HepG2 (cell line): ENCODE measurements around the gene IFNA6. TPM values are rescaled to one million over a fixed set of nuclear protein-coding genes. Genes with fewer than 3 reads are reported as not detected.

Source experiments
- AFF4 ChIP-seq: sonication (generic); formaldehyde crosslinking; IDR thresholded peaks from 2 replicates; pipeline ENCODE4 v1.4.0; 2020; ENCODE audit warnings: missing genetic modification reagents
- DR1 ChIP-seq: sonication (generic); formaldehyde crosslinking; IDR thresholded peaks from 2 replicates; pipeline ENCODE4 v1.8.0; 2021; ENCODE audit warnings: mild to moderate bottlenecking, missing genetic modification reagents, inconsistent platforms
- EZH2 ChIP-seq: conservative IDR thresholded peaks from 2 replicates; pipeline ENCODE4 v1.6.1; 2012; ENCODE audit warnings: mild to moderate bottlenecking, low read depth, low read length, moderate library complexity
- GPBP1L1 ChIP-seq: sonication (generic); formaldehyde crosslinking; IDR thresholded peaks from 2 replicates; pipeline ENCODE4 v1.5.0; 2020; ENCODE audit warnings: mild to moderate bottlenecking, missing genetic modification reagents
- KDM5B ChIP-seq: sonication (generic); formaldehyde crosslinking; IDR thresholded peaks from 2 replicates; pipeline ENCODE4 v1.4.0; 2020; ENCODE audit warnings: missing genetic modification reagents, mild to moderate bottlenecking, borderline replicate concordance
- MED13 ChIP-seq: sonication (generic); formaldehyde crosslinking; IDR thresholded peaks from 2 replicates; pipeline ENCODE4 v1.5.0; 2020; ENCODE audit warnings: missing genetic modification reagents
- MED8 ChIP-seq: sonication (generic); formaldehyde crosslinking; IDR thresholded peaks from 2 replicates; pipeline ENCODE4 v1.8.1; 2023; ENCODE audit warnings: mild to moderate bottlenecking, missing genetic modification reagents; ENCODE audit not compliant: insufficient replicate concordance
- NPAS2 ChIP-seq: sonication (generic); formaldehyde crosslinking; IDR thresholded peaks from 2 replicates; pipeline ENCODE4 v1.8.0; 2022; ENCODE audit warnings: mild to moderate bottlenecking, missing genetic modification reagents, borderline replicate concordance
- POLR2AphosphoS5 ChIP-seq: IDR thresholded peaks from 2 replicates; pipeline ENCODE4 v1.6.1; 2012; ENCODE audit warnings: low read depth, low read length
- PPARG ChIP-seq: conservative IDR thresholded peaks from 2 replicates; pipeline ENCODE4 v1.6.1; 2016; ENCODE audit warnings: missing biosample characterization, missing genetic modification reagents
- RAD51 ChIP-seq: fragments of 450-650 bp; IDR thresholded peaks from 2 replicates; pipeline ENCODE4 v1.6.1; 2016; ENCODE audit warnings: borderline replicate concordance
- SALL2 ChIP-seq: sonication (generic); formaldehyde crosslinking; IDR thresholded peaks from 2 replicates; pipeline ENCODE4 v1.8.1; 2023; ENCODE audit warnings: mild to moderate bottlenecking, missing genetic modification reagents, inconsistent platforms
- SMAD3 ChIP-seq: sonication (generic); formaldehyde crosslinking; IDR thresholded peaks from 2 replicates; pipeline ENCODE4 v1.4.0; 2020; ENCODE audit warnings: missing genetic modification reagents
- SMYD3 ChIP-seq: sonication (generic); formaldehyde crosslinking; IDR thresholded peaks from 2 replicates; pipeline ENCODE4 v1.8.1; 2023; ENCODE audit warnings: mild to moderate bottlenecking, missing genetic modification reagents
- THAP9 ChIP-seq: sonication (generic); formaldehyde crosslinking; IDR thresholded peaks from 2 replicates; pipeline ENCODE4; 2020; ENCODE audit warnings: missing genetic modification reagents, mild to moderate bottlenecking, borderline replicate concordance
- WIZ ChIP-seq: sonication (generic); formaldehyde crosslinking; IDR thresholded peaks from 2 replicates; pipeline ENCODE4 v1.5.1; 2020; ENCODE audit warnings: mild to moderate bottlenecking, missing genetic modification reagents
- ZKSCAN1 ChIP-seq: fragments of 150-350 bp; IDR thresholded peaks from 2 replicates; pipeline ENCODE4 v1.6.1; 2014; ENCODE audit warnings: low read length
- ZNF24 ChIP-seq: fragments of 450-650 bp; IDR thresholded peaks from 2 replicates; pipeline ENCODE4 v1.6.1; 2017; ENCODE audit warnings: antibody characterized with exemption, mild to moderate bottlenecking
- polyA plus RNA-seq, 8 experiments: library from polyadenylated mRNA; depleted of rRNA in 3 of 8; stranded (reverse) in 7 of 8; unstranded in 1 of 8; fragments of >200 nt; fragmentation: Illumina TruSeq in 4 of 8; extraction: Trizol in 4 of 8; gene quantifications; 2 replicates each; pipeline versions ENCODE4 v1.2.1 to v1.2.3, GENCODE V29; 2011 to 2016; ENCODE audit warnings: low read depth in 4 of 8, missing spikeins in 1 of 8, mixed read lengths in 1 of 8; ENCODE audit not compliant: insufficient read depth in 1 of 8
- total RNA-seq, 5 experiments: library from RNA; depleted of rRNA; stranded (reverse); fragments of >200 nt; fragmentation: Illumina TruSeq; extraction: Trizol; gene quantifications; 2 replicates each; pipeline ENCODE4 v1.2.3, GENCODE V29; 2016; ENCODE audit warnings: low read depth in 1 of 5
- TF ChIP-seq, protein P1 (sequence below): sonication (generic); formaldehyde crosslinking; IDR thresholded peaks from 2 replicates; pipeline ENCODE4 v1.4.0; 2020; ENCODE audit warnings: missing genetic modification reagents

Gene IFNA6
- total and polyA plus RNA-seq, 2 of the 13 experiments (the other 11 are each of a cell fraction or from before 2014, with no cell fraction given) = not detected

DNA sequence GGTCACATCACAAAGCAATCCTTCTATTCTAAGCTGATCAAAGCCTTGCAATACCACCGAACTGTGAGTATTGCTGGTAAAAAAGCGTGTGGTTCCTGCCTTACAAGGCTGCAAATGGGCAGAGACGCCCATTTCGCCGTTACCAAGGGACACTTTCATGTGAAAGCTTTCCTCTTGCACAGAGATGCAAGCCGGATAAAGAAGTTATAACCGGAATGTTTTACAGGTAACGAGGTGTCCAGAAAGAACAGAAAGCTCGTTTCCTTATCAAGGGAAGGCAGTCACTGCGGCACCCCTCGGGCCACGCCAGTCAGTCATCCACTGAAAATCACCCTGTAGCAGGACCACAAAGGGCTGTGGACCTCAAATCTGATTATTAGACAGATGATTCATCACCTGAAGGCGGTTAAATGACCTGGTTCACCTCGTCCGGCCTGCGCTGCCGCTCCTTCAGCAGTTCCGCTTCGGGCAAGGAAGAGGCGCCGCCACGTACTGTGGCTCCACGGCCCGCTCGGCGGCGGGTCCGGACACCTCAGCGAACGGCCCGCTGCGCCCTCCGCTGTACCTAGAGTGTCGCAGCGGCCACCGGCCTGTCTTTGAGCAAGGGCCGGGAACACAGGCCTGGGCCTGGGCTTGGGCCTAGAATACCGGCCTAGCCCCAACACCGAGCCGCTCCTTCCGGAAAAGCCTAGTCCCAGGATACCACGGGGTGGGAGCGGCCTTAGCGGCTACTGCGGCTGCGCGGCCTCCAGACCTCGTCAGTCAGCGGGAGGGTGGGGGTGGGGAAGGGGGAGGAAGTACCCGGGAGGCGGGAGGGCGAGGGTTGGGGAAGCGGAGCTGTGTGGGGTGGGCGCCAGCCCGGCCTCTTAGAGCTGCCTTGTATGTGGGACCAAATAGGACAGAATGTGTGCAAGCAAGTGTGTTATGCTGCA, 15.7 kb downstream of the IFNA6 start, which contains the start of gene KLHL9 (continued):
- TF ChIP-seq THAP9 (CRISPR knock-in tag) = peak; percentile 57; the same call in 1 of the 2 replicates
- TF ChIP-seq NPAS2 = no peak
- no peak for TF ChIP-seq PPARG (CRISPR knock-in tag)
- peak; percentile 47; the same call in 1 of the 2 replicates for TF ChIP-seq WIZ (CRISPR knock-in tag)
- TF ChIP-seq MED13 (CRISPR knock-in tag) = no peak
- peak; percentile 19 for TF ChIP-seq MED8 (CRISPR knock-in tag)
- TF ChIP-seq RAD51 = no peak
- no peak for TF ChIP-seq ZKSCAN1
- peak; percentile 89; the same call in 1 of the 2 replicates for TF ChIP-seq KDM5B
- no peak for TF ChIP-seq ZNF24
- TF ChIP-seq SMAD3 = 0 out of 2 replicates have a peak, but pooled peaks have one; percentile 17
- TF ChIP-seq DR1 (CRISPR knock-in tag) = peak; percentile 86
- peak; percentile 72 for TF ChIP-seq POLR2AphosphoS5
- peak; percentile 54; the same call in 1 of the 2 replicates for TF ChIP-seq AFF4
- TF ChIP-seq GPBP1L1 (CRISPR knock-in tag) = no peak
- TF ChIP-seq SALL2 = peak; percentile 71; the same call in 1 of the 2 replicates
- TF ChIP-seq, protein P1, sequence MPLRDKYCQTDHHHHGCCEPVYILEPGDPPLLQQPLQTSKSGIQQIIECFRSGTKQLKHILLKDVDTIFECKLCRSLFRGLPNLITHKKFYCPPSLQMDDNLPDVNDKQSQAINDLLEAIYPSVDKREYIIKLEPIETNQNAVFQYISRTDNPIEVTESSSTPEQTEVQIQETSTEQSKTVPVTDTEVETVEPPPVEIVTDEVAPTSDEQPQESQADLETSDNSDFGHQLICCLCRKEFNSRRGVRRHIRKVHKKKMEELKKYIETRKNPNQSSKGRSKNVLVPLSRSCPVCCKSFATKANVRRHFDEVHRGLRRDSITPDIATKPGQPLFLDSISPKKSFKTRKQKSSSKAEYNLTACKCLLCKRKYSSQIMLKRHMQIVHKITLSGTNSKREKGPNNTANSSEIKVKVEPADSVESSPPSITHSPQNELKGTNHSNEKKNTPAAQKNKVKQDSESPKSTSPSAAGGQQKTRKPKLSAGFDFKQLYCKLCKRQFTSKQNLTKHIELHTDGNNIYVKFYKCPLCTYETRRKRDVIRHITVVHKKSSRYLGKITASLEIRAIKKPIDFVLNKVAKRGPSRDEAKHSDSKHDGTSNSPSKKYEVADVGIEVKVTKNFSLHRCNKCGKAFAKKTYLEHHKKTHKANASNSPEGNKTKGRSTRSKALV (CRISPR knock-in tag) = no peak
- no peak for TF ChIP-seq EZH2
- no peak for TF ChIP-seq SMYD3 (CRISPR knock-in tag)
